ENCODE data around the gene SBF2. TPM values are rescaled to one million over a fixed set of nuclear protein-coding genes. Genes with fewer than 3 reads are reported as not detected.

The SBF2 gene
- total RNA-seq, 4 donors from 2014 or later = 19.3 to 28.1 (median 25.8) TPM

DNA sequence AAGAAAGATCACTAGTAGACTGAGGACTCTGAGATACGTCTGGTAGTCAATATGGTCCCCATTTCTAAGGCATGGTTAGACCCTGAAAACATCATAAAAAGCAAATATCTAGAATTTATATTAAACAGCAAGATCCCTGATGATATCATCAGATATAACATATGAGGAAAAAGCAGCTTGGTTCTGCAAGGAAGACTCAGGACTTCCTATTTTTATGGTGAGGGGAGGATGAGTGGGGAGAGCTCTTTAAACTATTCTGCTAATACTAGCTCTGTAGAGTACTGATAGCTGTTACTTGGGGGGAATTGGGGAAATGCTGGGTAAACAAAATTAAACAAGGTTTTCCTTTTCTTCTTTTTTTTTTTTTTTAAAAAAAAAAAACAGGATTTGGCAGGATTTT is 394.3 kb downstream of the SBF2 start:
- no peak overlapping the region for H3K27ac ChIP-seq
- no peaks in the 10 kb centered on the region for H3K27me3 ChIP-seq
- peaks cover 5 to 17% of the 10 kb centered on the region in 2 donors for H3K36me3 ChIP-seq
- no peaks in the 10 kb centered on the region for H3K9me3 ChIP-seq
- no peak overlapping the region for H3K4me3 ChIP-seq
- DNase-seq (no peak), ATAC-seq (no peak)
- no peak for TF ChIP-seq POLR2A (IDR thresholded peaks at IDR 0.05)
- TF ChIP-seq, protein P1, sequence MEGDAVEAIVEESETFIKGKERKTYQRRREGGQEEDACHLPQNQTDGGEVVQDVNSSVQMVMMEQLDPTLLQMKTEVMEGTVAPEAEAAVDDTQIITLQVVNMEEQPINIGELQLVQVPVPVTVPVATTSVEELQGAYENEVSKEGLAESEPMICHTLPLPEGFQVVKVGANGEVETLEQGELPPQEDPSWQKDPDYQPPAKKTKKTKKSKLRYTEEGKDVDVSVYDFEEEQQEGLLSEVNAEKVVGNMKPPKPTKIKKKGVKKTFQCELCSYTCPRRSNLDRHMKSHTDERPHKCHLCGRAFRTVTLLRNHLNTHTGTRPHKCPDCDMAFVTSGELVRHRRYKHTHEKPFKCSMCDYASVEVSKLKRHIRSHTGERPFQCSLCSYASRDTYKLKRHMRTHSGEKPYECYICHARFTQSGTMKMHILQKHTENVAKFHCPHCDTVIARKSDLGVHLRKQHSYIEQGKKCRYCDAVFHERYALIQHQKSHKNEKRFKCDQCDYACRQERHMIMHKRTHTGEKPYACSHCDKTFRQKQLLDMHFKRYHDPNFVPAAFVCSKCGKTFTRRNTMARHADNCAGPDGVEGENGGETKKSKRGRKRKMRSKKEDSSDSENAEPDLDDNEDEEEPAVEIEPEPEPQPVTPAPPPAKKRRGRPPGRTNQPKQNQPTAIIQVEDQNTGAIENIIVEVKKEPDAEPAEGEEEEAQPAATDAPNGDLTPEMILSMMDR (IDR thresholded peaks at IDR 0.05 in 4 of 5, conservative IDR thresholded peaks at IDR 0.05 in 1 of 5) = no peak
- no peaks in the 10 kb centered on the region for H3K4me1 ChIP-seq
- intact Hi-C loops (cut with DNase I; ENCODE audit: low total_unique reads) (no loop called here), in situ Hi-C loops (cut with MboI; ENCODE audit: low sequenced_read_pairs in 4 of 4) (no loop called here)

DNA sequence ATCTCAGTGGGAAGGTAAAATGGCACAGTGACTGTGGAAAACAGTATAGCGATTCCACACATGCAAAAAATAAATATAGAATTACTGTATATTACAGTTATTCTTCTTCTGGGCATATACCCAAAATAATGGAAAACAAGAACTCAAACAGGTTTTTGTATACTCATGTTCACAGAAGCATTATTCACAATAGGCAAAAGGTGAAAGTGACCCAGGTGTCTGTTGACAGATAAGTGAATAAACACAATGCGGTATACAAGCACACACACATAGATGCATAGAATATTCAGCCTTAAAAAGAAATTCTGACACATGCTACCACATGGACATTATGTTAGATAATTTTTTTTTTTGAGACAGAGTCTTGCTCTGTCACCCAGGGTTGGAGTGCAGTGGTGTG is 397.1 kb downstream of the SBF2 start:
- DNase-seq = no peak
- Histone ChIP-seq H3K27ac (no peak overlapping the region), H3K27me3 (no peaks in the 10 kb centered on the region), H3K4me1 (no peaks in the 10 kb centered on the region), H3K4me3 (no peak overlapping the region), H3K9me3 (no peaks in the 10 kb centered on the region), H3K36me3 (peaks cover 5 to 12% of the 10 kb centered on the region in 2 donors)
- intact Hi-C loops (cut with DNase I; ENCODE audit: low total_unique reads) = no loop called here
- TF ChIP-seq, protein P1 (IDR thresholded peaks at IDR 0.05 in 4 of 5, conservative IDR thresholded peaks at IDR 0.05 in 1 of 5) = no peak
- TF ChIP-seq POLR2A (IDR thresholded peaks at IDR 0.05) = no peak
- no peak for ATAC-seq
- in situ Hi-C loops (cut with MboI; ENCODE audit: low sequenced_read_pairs in 4 of 4) = no loop called here

DNA sequence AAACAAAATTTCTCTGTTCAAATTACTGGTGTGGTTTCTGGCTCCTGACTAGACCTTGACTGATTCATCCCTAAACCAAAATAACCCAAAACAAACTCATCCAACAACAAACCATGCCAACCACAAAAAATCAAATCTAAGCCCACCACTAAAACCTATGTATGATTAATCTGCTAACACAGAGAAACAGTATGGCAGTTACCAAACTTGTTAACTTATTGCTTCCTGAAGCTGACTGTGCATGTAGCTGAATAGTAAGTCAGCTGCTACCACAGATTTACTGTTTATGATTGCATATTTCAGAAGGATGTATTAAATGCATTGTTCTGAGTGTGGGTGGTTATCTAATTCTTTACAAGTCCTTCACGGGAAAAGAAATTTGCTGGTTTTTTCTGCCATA is 399.0 kb downstream of the SBF2 start:
- no peak overlapping the region for H3K27ac ChIP-seq
- no peak overlapping the region for H3K4me3 ChIP-seq
- intact Hi-C loops (cut with DNase I; ENCODE audit: low total_unique reads) = no loop called here
- DNase-seq = no peak
- no peaks in the 10 kb centered on the region for H3K9me3 ChIP-seq
- in situ Hi-C loops (cut with MboI; ENCODE audit: low sequenced_read_pairs in 4 of 4) = no loop called here
- peaks cover 5 to 12% of the 10 kb centered on the region in 2 donors for H3K36me3 ChIP-seq
- ATAC-seq = no peak
- no peaks in the 10 kb centered on the region for H3K27me3 ChIP-seq
- H3K4me1 ChIP-seq = no peaks in the 10 kb centered on the region
- TF ChIP-seq, protein P1 (IDR thresholded peaks at IDR 0.05 in 4 of 5, conservative IDR thresholded peaks at IDR 0.05 in 1 of 5) = no peak
- no peak for TF ChIP-seq POLR2A (IDR thresholded peaks at IDR 0.05)

DNA sequence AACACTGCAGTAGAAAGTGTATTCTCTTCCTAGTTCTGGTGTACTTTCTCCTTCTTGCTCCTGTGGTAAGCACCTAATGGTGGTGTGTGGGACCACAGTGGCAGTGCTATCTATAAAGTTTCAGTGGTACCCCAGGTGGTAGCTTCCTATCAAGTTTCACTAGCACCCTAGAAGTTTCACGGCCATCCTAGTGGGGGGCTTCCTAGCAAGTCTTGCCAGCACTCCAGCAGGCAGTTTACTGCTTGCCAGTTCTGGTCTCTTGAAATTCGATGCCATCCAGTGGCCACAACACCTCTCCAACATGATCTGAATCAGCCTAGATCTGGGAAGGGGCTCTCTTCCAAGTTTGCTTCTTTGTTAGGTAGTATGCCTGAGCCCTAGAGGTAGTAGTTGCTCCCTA is 400.5 kb downstream of the SBF2 start:
- H3K27me3 ChIP-seq = no peaks in the 10 kb centered on the region
- no peak overlapping the region for H3K4me3 ChIP-seq
- intact Hi-C loops (cut with DNase I; ENCODE audit: low total_unique reads) (no loop called here), in situ Hi-C loops (cut with MboI; ENCODE audit: low sequenced_read_pairs in 4 of 4) (no loop called here)
- ATAC-seq (no peak), DNase-seq (no peak)
- H3K9me3 ChIP-seq = no peaks in the 10 kb centered on the region
- no peaks in the 10 kb centered on the region for H3K4me1 ChIP-seq
- peaks cover 5 to 12% of the 10 kb centered on the region in 2 donors for H3K36me3 ChIP-seq
- no peak overlapping the region for H3K27ac ChIP-seq
- no peak for TF ChIP-seq POLR2A (IDR thresholded peaks at IDR 0.05)

DNA sequence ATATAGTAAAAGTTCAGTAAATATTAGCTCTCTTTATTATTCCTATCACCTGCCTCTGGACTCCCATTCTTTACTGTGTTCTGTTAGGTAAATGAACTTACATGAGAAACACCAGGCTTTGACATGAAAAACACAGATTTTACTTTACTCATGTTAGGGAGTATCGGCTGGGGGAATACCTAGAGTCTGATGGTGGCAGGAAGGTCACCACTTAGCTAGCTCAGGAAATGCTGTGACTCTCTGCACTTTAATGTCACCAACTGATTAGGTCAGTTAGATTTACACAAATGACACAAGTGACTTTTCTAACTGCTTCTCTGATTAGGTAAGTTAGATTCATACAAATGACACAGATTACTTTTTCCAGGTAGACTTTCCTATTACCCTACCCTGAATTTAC is 405.1 kb downstream of the SBF2 start:
- Histone ChIP-seq H3K9me3 (no peaks in the 10 kb centered on the region), H3K36me3 (no peaks in the 10 kb centered on the region), H3K27me3 (no peaks in the 10 kb centered on the region), H3K4me1 (no peaks in the 10 kb centered on the region), H3K4me3 (no peak overlapping the region), H3K27ac (no peak overlapping the region)
- in situ Hi-C loops (cut with MboI; ENCODE audit: low sequenced_read_pairs in 4 of 4) = no loop called here
- DNase-seq (no peak), ATAC-seq (no peak)
- intact Hi-C loops (cut with DNase I; ENCODE audit: low total_unique reads) = no loop called here
- no peak for TF ChIP-seq POLR2A (IDR thresholded peaks at IDR 0.05)
- TF ChIP-seq, protein P1 (IDR thresholded peaks at IDR 0.05 in 4 of 5, conservative IDR thresholded peaks at IDR 0.05 in 1 of 5) = no peak

Data from gastrocnemius medialis (tissue), 4 donors.